Stimulated activated CD4-positive, alpha-beta T cell treated with anti-CD3 and anti-CD28 coated beads, TNF-alpha, amount 100 ng/mL, for 4 hours (primary cell): ENCODE data around the gene POLG.

ENCODE experiments used
- DNase-seq, 3 experiments: peaks; one replicate each; pipeline ENCODE4 v3.0.0-alpha.2; 2020; ENCODE audit warnings: low read depth in 3 of 3

The POLG gene

DNA sequence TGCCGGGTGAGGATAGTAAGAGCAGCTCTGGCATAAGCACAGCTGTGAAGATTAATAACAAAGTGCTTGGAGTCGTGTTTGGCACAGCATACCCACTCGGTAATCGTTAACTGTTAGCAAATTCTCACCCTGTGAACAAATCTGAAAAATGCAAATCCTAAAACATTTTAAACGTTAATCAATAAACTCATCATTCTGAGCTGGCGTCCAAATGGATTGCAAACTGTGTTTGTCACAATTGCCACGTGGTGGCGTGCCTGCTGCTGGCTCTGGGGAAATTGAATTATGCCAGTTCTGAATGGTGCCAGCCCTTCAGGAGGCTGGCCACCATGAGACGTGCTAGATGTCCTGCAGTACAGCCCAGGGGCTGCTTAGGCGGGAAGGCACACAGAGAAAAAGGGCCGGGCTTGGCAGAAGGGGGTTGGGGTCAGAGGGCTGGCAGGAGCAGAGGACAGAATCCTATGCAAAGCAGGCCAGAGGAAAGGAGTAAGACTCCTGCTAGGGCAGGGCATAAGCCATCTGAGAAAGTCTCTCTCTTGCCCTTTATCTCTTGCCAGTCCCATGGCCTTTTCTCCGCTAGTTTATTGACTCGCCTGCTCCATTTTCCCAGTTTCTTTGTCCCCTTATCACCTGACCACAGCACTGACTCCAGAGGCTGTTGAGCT is 22.1 kb upstream of the POLG start:
- DNase-seq = no peak

DNA sequence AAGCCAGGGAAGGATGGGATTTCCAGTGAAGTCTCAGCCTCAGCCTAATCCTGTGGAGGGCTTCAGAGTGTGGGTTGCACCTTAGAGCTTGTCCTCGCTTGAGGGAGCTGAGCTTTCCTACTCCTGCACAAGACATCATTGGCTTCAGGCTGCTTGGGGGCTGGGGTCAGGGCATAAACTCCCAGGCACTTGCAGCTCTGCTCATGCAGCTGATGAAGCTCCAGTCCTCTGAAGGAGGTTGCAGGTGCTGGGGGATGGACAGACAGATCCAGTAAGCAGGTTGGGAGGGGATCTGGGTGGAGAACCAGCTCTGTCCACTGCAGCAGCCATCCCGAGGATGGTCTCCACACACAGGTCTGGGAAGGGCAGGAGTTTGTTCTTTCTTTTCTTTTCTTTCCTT is 19.4 kb upstream of the POLG start:
- no peak for DNase-seq

DNA sequence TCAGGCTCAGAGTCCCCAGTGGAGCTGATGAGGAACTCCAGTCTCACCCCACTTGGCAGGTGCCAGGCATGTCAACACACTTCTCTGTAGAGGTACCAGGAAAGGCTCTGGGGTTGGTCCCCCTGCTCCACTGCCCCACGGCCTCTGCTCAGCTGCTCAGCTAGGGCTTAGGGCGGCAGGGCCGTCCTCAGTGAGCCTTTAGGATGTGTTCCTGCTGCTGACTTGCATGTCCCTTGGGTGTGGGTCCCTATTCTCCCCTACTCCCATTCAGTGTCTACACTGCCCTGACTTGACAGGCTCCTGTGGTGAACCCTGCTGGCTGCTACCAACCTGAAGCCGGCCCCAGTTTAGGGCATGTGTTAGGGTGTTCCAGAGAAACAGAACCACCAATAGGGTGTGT is 17.9 kb upstream of the POLG start:
- no peak for DNase-seq

DNA sequence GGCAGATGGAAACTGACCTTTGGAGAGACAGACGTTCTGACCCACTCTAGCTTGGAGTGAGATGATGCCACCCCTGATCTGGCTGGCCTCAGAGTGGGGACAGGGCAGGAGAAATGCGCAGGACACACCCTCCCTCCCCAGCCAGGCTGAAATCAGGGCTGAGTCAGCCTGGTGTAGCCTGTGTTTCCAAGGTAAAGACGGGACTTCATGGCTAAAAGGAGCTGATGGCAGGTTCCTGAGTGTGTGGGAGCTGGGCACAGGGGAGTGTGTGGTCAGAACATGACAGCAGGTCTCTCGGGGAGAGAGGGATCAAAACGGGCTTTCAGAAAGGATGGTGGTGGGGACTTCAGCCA is 14.6 kb upstream of the POLG start:
- DNase-seq = no peak

DNA sequence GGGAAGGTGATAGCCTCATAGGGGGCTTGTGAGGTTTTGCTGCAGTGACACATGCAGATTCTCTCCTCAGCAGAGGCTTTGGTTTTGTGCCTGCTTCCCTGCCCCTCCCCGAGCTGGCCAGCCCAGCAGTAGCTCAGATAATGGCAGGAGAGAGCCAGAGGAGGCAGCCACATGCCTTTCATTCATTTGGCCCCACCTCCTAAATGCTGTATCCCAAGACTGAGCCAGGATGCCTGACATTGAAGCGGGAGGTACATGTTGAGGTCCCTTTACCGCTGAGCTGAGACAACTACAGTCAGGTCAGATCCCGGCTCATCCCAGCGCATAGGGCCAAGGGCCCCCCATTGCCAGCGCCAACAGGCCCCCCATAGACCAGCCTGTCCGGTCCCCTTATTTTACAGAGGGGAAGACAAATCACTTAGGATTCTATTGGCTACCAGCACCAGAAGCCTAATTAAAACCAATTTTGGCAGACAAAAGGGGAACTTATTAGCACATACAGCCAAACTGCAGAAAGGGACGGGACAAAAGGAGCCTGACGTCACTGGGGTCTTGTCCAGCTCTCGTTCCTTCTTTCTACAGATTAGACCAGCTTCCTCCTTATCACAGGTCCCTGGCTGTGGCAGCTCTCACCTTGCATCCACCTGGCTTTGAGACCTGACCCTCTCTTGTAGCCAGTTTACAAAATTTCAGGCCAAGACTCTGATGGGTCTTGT is 12.1 kb upstream of the POLG start:
- DNase-seq = no peak

DNA sequence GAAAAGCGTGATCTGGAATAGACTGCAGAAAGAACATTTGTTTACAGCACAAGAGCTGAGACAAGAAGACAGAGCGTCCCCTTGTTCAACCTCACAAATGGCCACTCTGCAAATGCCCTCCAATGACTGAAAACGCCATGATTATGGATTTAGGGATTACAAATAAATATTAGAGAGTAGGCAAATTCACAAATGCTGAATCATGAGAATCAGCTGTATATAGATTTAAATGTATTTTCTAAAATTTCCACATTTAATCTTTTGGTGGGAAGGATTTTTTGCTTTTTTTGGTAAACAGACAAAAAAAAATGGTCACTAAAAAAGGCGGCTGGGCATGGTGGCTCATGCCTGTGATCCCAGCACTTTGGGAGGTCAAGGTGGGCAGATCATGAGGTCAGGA is 10.6 kb upstream of the POLG start:
- no peak for DNase-seq

DNA sequence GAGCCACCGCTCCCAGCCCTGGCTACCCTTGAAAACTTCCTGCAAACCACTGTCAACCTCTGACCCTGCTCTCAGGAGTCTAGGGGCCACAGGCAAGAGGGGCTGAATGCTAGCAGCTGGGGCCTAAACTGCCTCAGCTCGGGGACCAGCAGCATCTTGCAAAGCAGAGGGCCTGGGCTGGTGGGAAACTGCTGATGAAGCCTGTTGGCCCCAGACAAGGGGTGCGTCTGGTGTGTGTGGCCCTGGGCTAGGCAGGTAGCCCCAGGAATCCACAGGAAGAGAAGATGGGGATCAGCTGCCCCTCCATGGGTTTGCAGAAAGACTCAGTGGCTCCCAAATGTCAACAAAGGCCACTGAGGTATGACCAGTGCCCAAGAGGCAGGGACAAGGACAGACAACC is 8.2 kb upstream of the POLG start:
- DNase-seq = no peak

DNA sequence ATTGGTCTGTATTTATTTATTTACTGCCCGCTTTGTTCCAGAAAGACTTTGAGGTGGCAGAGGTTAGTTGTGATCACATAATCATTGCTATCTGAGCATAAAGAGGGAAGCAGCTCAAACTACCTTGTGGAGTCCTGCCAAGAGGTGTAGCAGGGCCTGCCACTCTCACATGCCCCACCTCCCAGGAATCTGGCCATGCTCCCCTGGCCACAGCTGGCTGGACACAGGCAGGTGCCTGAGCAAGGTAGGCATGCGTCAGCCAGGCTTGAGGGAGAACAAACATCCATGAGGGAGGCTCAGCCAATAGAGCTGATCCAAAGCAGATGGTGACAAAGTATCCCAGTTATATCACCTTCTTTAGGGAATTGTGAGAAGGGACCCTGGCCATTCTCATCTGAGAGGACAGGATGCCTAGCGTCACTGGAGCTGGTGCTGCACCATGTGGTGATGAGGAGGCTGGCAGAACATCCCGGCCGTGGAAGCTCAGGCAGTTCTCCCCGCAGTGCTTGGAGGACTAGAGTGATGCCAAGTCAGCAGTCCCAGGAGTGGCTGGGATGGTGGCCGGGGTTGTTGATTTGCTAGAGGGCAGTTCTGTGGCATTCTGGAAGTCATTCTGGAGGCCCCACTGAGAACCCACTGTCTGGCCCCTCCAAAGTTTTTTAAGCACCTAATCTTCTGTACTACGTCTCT is 6.8 kb upstream of the POLG start:
- DNase-seq = no peak

DNA sequence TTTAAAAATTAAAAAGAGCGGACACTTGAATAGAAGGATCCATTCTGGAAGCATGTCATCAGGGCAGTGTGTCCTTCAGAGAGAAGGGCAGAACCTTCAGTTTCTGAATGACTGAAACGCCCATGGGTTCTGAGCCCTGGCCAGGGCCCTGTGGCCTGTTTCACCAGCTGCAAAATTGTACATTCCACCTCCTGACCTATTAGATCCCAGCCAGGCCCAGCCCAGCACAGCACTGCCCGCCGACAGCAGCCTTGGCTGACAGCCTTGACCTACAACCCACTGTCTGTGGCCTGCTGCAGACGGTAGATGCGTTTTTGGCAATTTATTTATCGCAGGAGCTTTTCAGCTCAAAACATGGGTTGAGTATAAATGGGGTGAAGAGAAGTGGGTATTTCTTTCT is 5.9 kb upstream of the POLG start:
- no peak for DNase-seq

DNA sequence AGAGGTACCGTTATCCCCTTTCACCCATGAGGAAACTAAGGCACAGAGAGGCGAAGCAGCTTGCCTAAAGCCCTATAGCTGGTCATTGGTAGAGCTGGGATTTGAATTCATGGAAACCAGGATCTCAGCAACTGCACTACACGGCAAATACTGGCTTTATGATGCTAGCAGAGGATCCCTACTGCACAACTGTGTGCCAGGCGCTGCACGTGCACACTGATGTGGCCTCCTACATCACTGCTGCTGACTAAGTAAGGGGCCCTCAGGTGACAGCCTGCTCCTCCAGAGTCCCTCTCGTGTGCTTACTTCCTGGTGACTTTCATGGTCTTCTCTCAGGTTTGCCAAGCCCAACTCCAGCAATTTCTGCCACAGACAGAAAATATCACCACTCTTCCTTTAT is 3.4 kb upstream of the POLG start:
- no peak for DNase-seq

DNA sequence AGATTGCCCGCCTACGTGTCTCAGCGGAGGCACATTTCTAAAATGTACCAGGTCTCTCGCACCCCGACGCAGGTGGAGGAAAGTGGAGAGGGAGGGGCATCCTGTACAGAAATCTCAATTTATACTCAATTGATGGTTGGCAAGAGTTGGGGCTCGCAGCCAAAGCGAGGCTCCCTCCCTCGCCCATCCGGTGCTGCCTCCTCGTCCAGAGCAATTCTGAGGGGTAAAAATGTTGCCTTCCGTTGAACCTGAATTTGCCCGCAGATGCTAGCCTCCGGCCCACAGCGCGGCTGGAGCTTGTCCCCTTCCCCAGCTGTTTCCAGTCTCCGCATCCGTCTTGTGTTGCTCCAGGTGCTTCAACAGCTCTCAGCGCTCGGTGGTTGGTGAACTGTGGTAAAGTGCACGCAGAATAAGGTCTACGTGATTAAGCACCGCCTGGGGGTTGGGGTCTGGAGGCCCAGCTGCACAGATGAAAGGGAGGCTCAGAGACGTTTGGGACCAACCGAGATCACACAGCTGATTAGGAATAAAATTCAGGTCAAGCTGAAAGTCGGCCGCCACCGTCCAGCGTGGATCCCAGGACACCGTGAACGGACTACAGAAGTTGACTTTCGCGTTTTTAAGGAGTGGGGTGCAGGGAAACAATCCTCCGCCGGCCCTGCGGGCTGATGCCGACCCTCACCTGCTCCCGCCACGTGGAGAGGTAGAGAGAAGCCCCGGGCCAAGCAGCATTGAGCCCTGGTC is 846 bp upstream of the POLG start:
- DNase-seq = no peak

DNA sequence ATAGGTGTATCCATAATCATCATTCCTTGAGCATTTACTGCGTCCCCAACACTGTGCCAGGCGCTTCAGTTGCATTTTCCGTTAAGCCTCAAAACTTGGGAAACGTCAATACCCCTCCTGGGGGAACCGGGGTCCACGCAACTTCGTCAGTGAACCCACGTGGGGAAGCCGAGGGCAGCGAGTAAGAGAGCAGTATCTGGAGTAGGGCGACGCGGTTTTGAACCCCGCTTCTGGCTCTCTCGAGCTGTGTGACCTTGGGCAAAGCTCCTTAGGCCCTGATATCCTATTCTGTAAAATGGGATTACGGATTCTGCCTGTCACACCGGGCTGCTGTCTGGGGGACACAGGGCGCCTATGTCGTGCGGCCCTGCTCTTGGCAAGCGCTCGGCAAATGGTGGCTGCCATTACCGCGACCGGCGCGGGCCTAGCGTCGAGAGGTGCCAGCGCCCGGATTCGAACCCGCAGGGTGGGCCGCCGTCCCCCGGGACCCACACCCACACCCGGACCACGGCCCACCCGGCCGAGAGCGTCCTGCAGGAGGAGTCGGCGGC is 590 bp downstream of the POLG start:
- peak in 1 of 3 experiments; percentile 22 for DNase-seq

DNA sequence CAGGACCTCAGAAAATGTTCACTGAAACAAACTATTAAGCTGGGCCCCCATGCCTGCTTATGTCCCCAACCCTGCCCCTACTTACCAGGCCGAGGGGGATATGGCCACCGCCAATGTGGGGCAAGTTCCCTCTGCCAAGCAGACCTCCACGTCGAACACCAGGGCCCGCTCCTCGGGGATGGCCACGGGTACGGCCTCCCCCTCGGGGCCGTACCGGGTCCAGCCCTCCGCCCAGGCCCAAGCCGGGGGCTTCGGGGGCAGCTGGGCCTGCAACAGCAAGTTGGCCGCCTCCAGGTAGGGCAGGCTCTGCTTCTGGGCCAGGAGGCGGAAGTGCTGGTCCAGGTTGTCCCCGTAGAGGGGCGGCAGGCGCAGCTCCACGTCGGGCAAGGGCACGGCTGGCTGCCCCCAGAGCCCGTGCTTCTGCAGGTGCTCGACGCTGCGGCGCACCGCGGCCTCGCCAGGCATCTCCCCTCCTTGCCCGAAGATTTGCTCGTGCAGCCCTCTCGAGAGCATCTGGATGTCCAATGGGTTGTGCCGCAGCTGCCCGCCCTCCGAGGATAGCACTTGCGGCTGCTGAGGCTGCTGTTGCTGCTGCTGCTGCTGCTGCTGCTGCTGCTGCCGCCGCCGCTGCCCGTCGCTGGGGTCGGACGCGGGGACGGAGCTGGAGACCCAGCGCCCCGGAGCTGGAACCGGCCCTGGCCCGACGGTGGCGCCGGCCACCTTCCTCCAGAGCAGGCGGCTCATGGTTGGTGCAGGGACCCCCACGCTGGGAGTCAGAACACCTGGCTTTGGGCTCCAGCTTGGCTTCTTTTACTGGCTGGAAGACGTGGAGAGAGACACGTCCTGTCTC is 1.4 kb downstream of the POLG start:
- no peak for DNase-seq

DNA sequence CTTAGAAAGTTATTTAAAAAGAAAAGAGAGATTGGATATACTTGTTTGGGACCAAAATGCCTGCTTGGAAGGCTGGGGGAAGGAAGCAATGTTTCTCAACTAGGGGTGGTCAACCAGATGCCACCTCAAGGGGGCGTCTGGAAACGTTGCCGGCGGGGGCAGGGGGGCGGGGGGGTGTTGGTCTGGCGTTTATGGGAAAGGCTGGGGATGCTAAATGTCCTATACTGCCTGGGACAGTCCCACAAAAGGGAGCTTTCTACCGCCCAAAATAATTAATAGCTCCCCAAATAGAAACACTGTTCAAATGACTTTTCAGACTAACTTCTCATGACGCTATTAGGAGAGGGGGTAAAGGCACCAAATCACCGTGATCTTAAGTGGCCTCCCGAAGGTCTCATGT is 2.2 kb downstream of the POLG start:
- no peak for DNase-seq

DNA sequence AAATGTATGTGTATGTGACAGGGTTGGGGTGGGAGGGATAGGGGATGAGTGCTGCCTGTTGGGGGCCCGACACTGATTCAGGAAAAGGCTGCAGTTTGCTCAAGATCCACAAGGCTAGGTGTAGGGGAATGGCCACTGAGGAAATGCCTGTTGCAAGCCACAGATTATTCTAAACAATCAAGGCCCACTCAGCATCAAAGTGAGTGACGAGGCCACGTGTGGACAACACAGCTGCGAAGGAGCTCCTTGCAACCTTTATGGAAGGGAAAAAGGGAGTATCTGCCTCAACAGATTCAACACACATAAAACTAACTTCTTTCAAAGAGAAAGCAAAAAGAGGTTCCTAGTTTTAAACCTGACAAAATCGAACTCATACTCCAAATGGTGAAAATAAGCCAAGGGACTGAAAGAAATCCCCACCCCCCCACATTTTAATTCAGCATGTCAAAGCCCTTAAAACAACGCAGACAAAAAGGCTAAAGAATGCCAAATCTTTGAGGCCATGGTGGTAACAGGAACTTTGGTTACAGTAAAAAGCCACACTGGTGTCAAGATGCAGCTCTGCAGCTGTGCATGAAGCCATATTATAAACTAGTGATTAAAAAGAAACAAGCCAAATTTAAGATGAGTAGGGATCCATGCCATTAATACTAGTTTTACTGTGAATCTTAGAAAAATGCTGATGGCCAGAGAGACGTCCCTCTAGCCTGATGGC is 3.6 kb downstream of the POLG start:
- DNase-seq = no peak

DNA sequence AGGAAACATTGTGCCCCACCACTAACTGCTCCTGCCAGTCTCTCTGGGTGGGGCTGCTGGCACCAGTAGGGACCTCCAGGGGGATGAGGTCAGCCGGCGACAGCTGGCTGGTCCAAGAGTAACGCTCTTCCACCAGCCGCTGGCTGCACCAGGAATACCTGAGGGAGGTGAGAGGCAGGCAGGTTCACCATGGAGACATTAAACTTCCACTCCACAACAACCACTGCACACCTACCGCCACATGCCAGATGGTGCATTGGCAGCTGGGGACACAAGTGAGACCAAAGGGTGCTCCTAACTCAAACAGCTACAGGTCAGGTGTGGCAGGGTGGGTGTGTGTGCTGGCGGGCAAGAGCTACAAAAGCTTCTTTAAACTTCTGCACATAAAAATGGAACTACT is 4.5 kb downstream of the POLG start:
- no peak for DNase-seq

DNA sequence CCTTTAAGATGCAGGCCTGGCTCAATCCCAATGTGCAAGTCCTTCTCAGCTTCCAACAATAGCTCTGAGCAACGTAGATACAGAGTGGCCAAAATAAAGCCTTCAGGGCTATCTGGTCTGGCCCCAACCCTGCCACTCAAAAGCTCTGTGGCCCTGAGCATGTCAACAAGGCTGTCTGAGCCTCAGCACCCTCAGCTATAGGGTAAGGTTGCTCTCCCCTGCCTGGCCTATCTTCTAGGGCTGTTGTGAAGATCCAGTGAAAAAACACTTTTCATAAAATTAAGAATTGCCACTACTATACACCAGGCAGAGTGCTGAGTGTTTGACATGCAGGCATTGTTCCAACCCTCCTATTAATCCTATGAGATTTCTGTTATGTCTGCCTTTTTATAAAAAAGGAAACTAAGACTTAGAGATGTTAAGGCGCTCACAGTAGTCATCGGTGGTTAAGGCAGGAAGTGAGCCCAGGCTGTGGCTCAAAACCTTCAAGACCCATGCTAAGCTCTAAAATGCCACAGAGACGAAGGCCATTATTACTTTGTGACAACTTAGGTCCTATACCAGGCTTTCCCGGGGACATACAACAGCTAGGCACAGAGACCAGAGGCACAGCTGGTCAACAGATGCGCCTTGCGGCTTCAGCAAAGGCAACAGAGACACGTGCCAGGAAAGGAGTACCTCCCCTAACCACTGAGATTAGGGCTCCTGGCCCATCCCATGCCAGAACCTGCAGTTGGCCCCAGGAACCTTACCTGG is 5.1 kb downstream of the POLG start:
- DNase-seq = no peak

DNA sequence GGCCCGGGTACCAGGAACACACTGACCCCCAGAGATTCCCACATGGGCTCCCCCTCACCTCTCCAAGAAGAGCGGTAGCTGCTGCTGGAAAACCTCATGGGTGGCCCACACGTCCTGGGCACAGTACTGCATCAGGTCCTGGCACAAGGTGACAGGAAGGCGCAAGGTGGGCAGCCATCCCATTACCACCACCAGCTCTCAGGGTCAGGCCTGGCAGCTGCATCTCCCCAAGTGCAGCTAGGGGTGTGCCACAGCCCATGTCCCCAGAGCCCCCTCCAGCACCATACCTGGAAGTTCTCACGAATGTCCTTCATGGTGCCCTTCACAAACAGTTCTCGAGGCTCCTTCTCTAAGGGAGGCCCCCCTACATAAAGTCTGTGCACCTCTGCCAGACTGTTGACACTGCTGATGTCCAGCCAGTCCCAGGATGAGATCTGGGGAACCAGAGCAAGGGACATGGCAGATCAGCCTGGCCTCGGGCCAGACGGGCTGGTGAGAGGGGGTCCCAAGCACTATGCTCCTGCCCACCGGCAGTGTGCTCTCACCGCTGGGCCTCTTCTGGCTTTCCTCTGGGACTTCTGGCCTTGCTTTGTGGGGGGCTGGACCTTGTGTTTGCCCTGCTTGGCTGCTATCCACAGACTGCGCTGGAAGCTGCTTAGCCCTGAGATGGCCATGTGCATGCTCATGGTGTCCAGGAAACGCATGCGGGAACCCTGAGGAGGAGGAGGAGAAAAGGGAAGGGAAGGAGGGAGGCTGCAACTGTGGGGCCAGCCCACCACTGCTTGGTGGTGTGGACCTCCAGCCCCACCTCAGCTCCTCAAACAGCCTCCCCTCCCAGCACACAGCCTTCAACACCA is 6.0 kb downstream of the POLG start:
- no peak for DNase-seq

DNA sequence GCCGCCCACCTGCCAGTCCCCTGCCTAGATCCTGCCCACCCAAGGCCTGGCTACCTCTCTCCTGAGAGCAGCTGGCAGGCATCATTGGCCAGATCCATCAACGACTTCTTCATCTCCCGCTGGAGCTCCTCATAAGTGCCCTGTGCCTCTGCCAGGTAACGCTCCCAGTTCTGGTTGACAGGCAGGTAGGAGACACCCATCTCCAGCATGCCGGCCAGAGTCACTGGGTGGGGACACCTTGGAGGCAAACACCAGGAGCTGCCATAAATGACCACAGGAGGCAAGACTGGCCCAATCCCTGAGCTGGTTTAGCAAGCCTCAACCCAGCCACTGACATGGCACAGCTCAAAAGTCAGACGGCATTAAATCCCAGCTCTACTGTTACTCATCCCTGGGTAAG is 7.5 kb downstream of the POLG start:
- no peak for DNase-seq
